Sigmoid colon (tissue), 3 donors: Measurements from ENCODE around the gene SSX3.

Experiments
- POLR2A ChIP-seq, 2 donors: fragments of 450-650 bp; IDR thresholded peaks; one replicate each; pipeline ENCODE4 v1.6.1; 2016; ENCODE audit warnings: antibody characterized with exemption in 2 of 2, mild to moderate bottlenecking in 2 of 2, moderate library complexity in 2 of 2
- TF ChIP-seq, protein P1 (sequence below), 4 experiments: fragments of 450-650 bp in 3 of 4; fragments of 200-600 bp in 1 of 4; IDR thresholded peaks; one replicate each; pipeline ENCODE4 v1.5.1; 2016 to 2019; ENCODE audit warnings: antibody characterized with exemption in 4 of 4, mild to moderate bottlenecking in 3 of 4, moderate library complexity in 2 of 4

GRCh38 chrX:48306175-48306574 is 50.3 kb downstream of the SSX3 start:
- TF ChIP-seq, protein P1, sequence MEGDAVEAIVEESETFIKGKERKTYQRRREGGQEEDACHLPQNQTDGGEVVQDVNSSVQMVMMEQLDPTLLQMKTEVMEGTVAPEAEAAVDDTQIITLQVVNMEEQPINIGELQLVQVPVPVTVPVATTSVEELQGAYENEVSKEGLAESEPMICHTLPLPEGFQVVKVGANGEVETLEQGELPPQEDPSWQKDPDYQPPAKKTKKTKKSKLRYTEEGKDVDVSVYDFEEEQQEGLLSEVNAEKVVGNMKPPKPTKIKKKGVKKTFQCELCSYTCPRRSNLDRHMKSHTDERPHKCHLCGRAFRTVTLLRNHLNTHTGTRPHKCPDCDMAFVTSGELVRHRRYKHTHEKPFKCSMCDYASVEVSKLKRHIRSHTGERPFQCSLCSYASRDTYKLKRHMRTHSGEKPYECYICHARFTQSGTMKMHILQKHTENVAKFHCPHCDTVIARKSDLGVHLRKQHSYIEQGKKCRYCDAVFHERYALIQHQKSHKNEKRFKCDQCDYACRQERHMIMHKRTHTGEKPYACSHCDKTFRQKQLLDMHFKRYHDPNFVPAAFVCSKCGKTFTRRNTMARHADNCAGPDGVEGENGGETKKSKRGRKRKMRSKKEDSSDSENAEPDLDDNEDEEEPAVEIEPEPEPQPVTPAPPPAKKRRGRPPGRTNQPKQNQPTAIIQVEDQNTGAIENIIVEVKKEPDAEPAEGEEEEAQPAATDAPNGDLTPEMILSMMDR (IDR thresholded peaks at IDR 0.05), result no peak
- no peak for TF ChIP-seq POLR2A (IDR thresholded peaks at IDR 0.05)
